PC-3 (cell line): ENCODE results near the gene FGF18. TPM values are rescaled to one million over a fixed set of nuclear protein-coding genes. Genes with fewer than 3 reads are reported as not detected.

ENCODE experiments used
- ATAC-seq: fragments of 200-7000 bp; cut with Tn5 transposase; 2 replicates; pipeline ENCODE4 v1.9.1; 2020; ENCODE audit warnings: mild to moderate bottlenecking, moderate library complexity
- BruUV-seq: library from RNA; stranded (reverse); fragments of 400-500 nt; replicated peaks from 2 replicates; lab custom pipeline; 2021; lab: Mats Ljungman, UMichigan
- CTCF ChIA-PET: fragments of 300-600 bp; sonication (Branson Sonifier 250); formaldehyde crosslinking; loops from one replicate; lab custom pipeline; 2022; ENCODE audit warnings: antibody characterized with exemption; lab: Charles Lee
- POLR2A ChIA-PET: fragments of 300-600 bp; sonication (Branson Sonifier 250); formaldehyde crosslinking; loops from one replicate; lab custom pipeline; 2022; ENCODE audit warnings: antibody characterized with exemption; ENCODE audit not compliant: unreplicated experiment; lab: Charles Lee
- DNase-seq: peaks from one replicate; pipeline ENCODE4 v3.0.0-alpha.2; 2015
- H2AFZ ChIP-seq: fragments of 300-600 bp; sonication (generic); 2 replicates; pipeline ENCODE4 v1.6.0; 2016; ENCODE audit warnings: antibody characterized with exemption, low read length
- H3F3A ChIP-seq: fragments of 300-600 bp; sonication (generic); one replicate; pipeline ENCODE4 v1.6.0; 2017; ENCODE audit warnings: antibody characterized with exemption, low read length, control low read depth, mild to moderate bottlenecking; ENCODE audit not compliant: unreplicated experiment
- H3K27ac ChIP-seq: fragments of 300-600 bp; sonication (generic); 2 replicates; pipeline ENCODE4 v1.5.1; 2016; ENCODE audit warnings: mild to moderate bottlenecking, low read length
- H3K27me3 ChIP-seq: fragments of 300-600 bp; sonication (generic); 2 replicates; pipeline ENCODE4 v1.6.1; 2016; ENCODE audit warnings: low read length, mixed read lengths
- H3K36me3 ChIP-seq: fragments of 300-600 bp; sonication (generic); 2 replicates; pipeline ENCODE4 v1.6.1; 2016; ENCODE audit warnings: low read depth, mixed run types, low read length, mixed read lengths
- H3K4me1 ChIP-seq: fragments of 300-600 bp; sonication (generic); 2 replicates; pipeline ENCODE4 v1.5.1; 2016; ENCODE audit warnings: low read length; ENCODE audit not compliant: insufficient read depth
- H3K4me2 ChIP-seq: fragments of 300-600 bp; sonication (generic); 2 replicates; pipeline ENCODE4 v1.6.0; 2016; ENCODE audit warnings: low read length
- H3K4me3 ChIP-seq: fragments of 300-600 bp; sonication (generic); 2 replicates; pipeline ENCODE4 v1.5.1; 2016; ENCODE audit warnings: mild to moderate bottlenecking, low read length, mixed read lengths
- H3K79me2 ChIP-seq: fragments of 300-600 bp; sonication (generic); 2 replicates; pipeline ENCODE4 v1.6.1; 2017; ENCODE audit warnings: low read length, mixed read lengths
- H3K9ac ChIP-seq: fragments of 300-600 bp; sonication (generic); 2 replicates; pipeline ENCODE4 v1.6.0; 2016; ENCODE audit warnings: mild to moderate bottlenecking, low read length
- H3K9me2 ChIP-seq: fragments of 300-600 bp; sonication (generic); replicated peaks from 2 replicates; pipeline ENCODE4 v1.6.1; 2016; ENCODE audit warnings: mixed run types, low read length, mixed read lengths
- H3K9me3 ChIP-seq: fragments of 300-600 bp; sonication (generic); 2 replicates; pipeline ENCODE4 v1.6.1; 2016; ENCODE audit warnings: low read length, mixed read lengths
- H4K20me1 ChIP-seq: fragments of 300-600 bp; sonication (generic); 2 replicates; pipeline ENCODE4 v1.6.1; 2016; ENCODE audit warnings: low read length, mixed read lengths
- EZH2 ChIP-seq: fragments of 300-600 bp; sonication (generic); IDR thresholded peaks from one replicate; pipeline ENCODE4 v1.6.1; 2017; ENCODE audit warnings: antibody characterized with exemption, mild to moderate bottlenecking, low read length; ENCODE audit not compliant: unreplicated experiment
- EZH2phosphoT487 ChIP-seq: fragments of 300-600 bp; sonication (generic); IDR thresholded peaks from 2 replicates; pipeline ENCODE4 v1.6.1; 2018; ENCODE audit warnings: mild to moderate bottlenecking, antibody characterized with exemption, low read length, borderline replicate concordance
- intact Hi-C: fragments of 100-400 bp; cut with micrococcal nuclease; formaldehyde crosslinking; loops from 2 replicates; pipeline ENCODE4 v1.9.0; 2023
- total RNA-seq: library from RNA; depleted of rRNA; stranded (reverse); fragments of >200 nt; gene quantifications from 2 replicates; pipeline ENCODE4 v1.2.3, GENCODE V29; 2014
- TF ChIP-seq, protein P1 (sequence below): fragments of 300-600 bp; sonication (generic); conservative IDR thresholded peaks from 2 replicates; pipeline ENCODE4 v1.5.1; 2017; ENCODE audit warnings: antibody characterized with exemption, low read depth, mild to moderate bottlenecking, low read length

FGF18 gene
- total RNA-seq, 1 experiment from 2014 or later = 0.26 TPM

GRCh38 chr5:171492781-171493180, 73.3 kb downstream of the FGF18 start:
- TF ChIP-seq, protein P1, sequence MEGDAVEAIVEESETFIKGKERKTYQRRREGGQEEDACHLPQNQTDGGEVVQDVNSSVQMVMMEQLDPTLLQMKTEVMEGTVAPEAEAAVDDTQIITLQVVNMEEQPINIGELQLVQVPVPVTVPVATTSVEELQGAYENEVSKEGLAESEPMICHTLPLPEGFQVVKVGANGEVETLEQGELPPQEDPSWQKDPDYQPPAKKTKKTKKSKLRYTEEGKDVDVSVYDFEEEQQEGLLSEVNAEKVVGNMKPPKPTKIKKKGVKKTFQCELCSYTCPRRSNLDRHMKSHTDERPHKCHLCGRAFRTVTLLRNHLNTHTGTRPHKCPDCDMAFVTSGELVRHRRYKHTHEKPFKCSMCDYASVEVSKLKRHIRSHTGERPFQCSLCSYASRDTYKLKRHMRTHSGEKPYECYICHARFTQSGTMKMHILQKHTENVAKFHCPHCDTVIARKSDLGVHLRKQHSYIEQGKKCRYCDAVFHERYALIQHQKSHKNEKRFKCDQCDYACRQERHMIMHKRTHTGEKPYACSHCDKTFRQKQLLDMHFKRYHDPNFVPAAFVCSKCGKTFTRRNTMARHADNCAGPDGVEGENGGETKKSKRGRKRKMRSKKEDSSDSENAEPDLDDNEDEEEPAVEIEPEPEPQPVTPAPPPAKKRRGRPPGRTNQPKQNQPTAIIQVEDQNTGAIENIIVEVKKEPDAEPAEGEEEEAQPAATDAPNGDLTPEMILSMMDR = no peak
- no peak for TF ChIP-seq EZH2phosphoT487
- TF ChIP-seq EZH2 = no peak
- CTCF ChIA-PET = no interaction called here
- Histone ChIP-seq H3K4me2 (no peak overlapping the region), H3K9ac (no peak overlapping the region), H3K27ac (no peak overlapping the region), H3K79me2 (no peaks in the 10 kb centered on the region), H3F3A (no peaks in the 10 kb centered on the region), H3K36me3 (no peaks in the 10 kb centered on the region), H3K4me3 (no peak overlapping the region), H3K9me2 (no peaks in the 10 kb centered on the region), H4K20me1 (no peaks in the 10 kb centered on the region), H2AFZ (no peak overlapping the region), H3K9me3 (no peaks in the 10 kb centered on the region), H3K4me1 (peaks cover 21% of the 10 kb centered on the region), H3K27me3 (peaks cover 19% of the 10 kb centered on the region)
- intact Hi-C loops = no loop called here
- POLR2A ChIA-PET = no interaction called here
- ATAC-seq (no peak), DNase-seq (no peak)
- BruUV-seq = no TSS peak

- ChIA-PET CTCF (interaction anchor here (0.6 kb wide), 1 partner anchor 27 kb away, joined by 3 read pairs; no protein-coding TSS in a partner anchor), POLR2A (interaction anchor here (0.7 kb wide), 1 partner anchor 15 kb away, joined by 5 read pairs; no protein-coding TSS in a partner anchor)
- Histone ChIP-seq H3K9me2 (no peaks in the 10 kb centered on the region), H3K4me2 (peak overlapping the region; percentile 67), H3F3A (no peaks in the 10 kb centered on the region), H3K27ac (peak overlapping the region; percentile 82), H3K9ac (no peak overlapping the region), H3K36me3 (no peaks in the 10 kb centered on the region), H3K4me3 (peak overlapping the region; percentile 36; the same call in 1 of the 2 replicates), H4K20me1 (no peaks in the 10 kb centered on the region), H3K4me1 (peaks cover 21% of the 10 kb centered on the region), H3K27me3 (peaks cover 11% of the 10 kb centered on the region), H3K79me2 (no peaks in the 10 kb centered on the region), H3K9me3 (no peaks in the 10 kb centered on the region), H2AFZ (peak overlapping the region; percentile 81)
- intact Hi-C loops = loop anchor here (2.0 kb wide), 1 partner anchor 27 kb away; no protein-coding TSS in a partner anchor
- TF ChIP-seq EZH2phosphoT487 (no peak), EZH2 (no peak)
- TF ChIP-seq, protein P1 = no peak
- BruUV-seq = no TSS peak
- DNase-seq = no peak
- no peak for ATAC-seq
Observed at GRCh38 chr5:171493646-171494393, 74.4 kb downstream of the FGF18 start.
